Adipose tissue (tissue), 3 donors: ENCODE data around the gene FNDC3A. TPM values are rescaled to one million over a fixed set of nuclear protein-coding genes. Genes with fewer than 3 reads are reported as not detected.

Source experiments
- H3K27ac ChIP-seq: one replicate; pipeline ENCODE4 v1.5.1; 2013; ENCODE audit warnings: low read depth, low read length
- WGBS, 3 donors: extraction: QIAGEN DNeasy Blood & Tissue Kit; methylation state at CpG; one replicate each; pipeline ENCODE4 v1.1.7; 2013; 5-methylcytosine and 5-hydroxymethylcytosine counted together
- polyA plus RNA-seq, 3 donors: library from polyadenylated mRNA; stranded (reverse); fragments of 200-250 nt; gene quantifications; one replicate each; pipeline ENCODE4 v1.2.3, GENCODE V29; 2013
- donor health status: healthy with polysubstance abuse.
- donor health status: Bipolar disorder and iron deficiency.
- donor health status: healthy.

The FNDC3A gene
- polyA plus RNA-seq, 3 donors, result 12.7 to 23.2 (median 20.7) TPM

DNA sequence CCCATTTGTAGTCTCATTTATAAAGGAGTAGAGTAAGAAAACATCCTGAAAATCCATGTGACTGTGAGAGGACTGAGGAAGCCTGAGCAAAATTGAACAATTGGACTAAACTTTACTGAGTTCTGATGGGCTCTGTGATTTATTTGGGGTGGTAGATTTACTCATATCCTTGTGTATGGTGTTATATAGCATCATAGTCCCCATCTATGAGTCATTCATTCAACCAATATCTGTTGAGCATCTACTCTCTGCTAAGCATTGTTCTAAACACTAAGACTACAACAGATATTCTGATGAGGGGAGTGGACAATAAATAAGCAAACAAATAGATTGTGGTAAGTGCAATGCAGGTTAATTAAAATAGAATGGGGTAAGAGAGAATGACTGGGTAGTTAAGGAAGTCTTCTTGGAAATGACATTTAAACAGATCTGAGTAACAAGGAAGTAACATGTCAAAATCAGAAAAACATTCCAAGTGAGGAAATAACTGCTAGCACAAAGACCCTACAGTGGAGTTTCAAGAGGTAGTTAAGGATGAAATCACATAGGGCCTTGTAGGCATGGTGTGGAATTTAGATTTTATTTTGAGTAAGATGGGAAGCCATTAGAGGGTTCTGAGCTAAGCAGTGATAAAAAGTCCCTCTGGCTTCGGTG lies 208.1 kb downstream of the FNDC3A start:
- no peak overlapping the region for H3K27ac ChIP-seq
- WGBS, 3 donors, result 65 to 78% (median 72%) methylated on average over 1 of the region's 1 CpG

DNA sequence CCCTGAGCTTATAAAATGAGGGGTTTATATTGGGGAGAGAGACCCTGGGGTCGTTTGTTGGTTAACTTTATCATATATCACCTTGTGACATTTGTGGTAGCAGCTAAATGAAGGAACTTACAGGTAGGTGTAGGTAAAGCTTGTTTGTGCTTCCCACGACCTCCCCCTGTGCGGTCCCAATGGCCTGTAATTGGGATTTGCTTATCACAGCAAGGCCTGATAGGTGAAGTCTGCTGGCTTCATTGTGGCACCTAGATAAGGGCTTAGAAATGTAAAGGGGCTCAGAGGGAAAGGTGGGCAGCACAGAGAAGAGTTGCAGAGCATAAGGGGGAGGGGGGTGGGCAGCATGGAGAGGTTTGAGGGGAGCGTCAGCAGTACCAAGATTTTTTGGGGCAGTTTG lies 208.9 kb downstream of the FNDC3A start:
- no peak overlapping the region for H3K27ac ChIP-seq
- WGBS, 3 donors, result 81 to 83% (median 83%) methylated on average over 4 of the region's 4 CpGs

DNA sequence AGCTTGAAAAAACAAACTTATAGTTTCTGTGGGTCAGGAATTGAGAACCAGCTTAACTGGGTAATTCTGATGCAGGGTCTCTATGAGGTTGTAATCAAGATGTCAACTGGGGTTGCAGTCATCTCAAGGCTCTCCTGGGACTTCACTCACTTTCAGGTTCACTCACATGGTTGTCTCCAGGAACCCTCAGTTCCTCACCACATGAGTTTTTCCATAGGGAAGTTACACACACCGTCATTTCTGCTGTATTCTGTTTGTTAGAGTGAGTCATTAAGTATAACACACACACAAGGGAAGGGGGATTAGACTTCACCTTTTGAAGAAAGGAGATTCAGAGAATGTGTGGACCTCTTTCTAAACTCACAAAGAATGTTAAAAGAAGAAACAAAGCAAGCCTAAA lies 209.6 kb downstream of the FNDC3A start:
- WGBS, 3 donors, result 45 to 49% (median 47%) methylated on average over 1 of the region's 1 CpG
- H3K27ac ChIP-seq, result no peak overlapping the region

DNA sequence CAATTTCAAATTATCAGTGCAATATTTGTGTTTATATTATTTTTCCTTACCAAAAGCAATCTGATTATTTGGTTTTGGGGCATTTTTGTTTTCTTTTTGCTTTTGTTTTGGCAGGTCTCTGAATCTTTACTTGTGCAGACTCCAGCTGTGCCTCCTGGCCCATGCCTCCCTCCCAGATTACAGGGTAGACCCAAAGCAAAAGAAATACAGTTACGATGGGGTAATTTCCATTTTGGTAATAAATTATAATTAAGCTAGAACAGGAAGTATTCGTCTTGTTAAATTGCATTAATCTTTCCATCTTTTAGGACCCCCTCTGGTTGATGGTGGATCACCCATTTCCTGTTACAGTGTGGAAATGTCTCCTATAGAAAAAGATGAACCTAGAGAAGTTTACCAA lies 215.2 kb downstream of the FNDC3A start:
- WGBS, 3 donors, result 78 to 89% (median 87%) methylated on average over 2 of the region's 2 CpGs
- no peak overlapping the region for H3K27ac ChIP-seq

DNA sequence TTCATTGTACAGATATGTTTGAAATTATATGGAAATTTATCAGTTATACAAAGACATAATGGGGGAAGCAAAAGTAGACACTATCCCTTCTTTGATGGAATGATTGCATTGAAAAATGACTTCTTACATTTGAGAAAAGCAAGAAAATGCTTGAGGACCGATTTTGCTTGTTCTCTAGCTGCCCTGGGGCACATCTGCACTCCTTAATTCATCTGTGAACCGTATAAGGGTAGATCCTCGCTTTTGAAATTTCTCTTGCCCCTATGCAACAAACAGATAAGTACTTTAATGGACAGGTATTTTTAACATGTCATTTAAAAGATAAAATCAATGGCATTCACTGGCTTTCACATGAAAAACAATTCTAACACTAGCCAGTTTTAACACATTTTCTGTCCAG lies 230.9 kb downstream of the FNDC3A start:
- 93 to 97% (median 93%) methylated on average over 3 of the region's 3 CpGs for WGBS, 3 donors
- H3K27ac ChIP-seq, result no peak overlapping the region

DNA sequence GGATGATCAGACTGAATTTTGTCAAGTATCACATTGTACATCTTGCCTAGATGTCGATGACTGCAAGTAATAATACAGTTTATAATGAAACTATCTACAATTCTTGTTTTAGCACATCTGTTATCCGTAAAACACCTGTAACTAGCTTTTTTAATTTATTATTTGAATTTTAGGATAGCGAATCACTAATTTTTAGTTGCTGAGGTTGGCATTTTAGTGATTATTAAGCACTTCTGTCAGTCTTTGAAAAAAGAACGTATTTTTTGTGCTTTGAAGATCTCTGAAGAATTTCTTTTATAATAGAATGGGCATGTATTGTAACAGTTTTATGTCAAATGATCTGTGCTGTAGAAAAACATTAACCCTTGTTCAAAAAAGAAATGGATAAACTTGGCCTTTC lies 232.9 kb downstream of the FNDC3A start:
- WGBS, 3 donors, result 94 to 97% (median 95%) methylated on average over 4 of the region's 4 CpGs
- no peak overlapping the region for H3K27ac ChIP-seq

DNA sequence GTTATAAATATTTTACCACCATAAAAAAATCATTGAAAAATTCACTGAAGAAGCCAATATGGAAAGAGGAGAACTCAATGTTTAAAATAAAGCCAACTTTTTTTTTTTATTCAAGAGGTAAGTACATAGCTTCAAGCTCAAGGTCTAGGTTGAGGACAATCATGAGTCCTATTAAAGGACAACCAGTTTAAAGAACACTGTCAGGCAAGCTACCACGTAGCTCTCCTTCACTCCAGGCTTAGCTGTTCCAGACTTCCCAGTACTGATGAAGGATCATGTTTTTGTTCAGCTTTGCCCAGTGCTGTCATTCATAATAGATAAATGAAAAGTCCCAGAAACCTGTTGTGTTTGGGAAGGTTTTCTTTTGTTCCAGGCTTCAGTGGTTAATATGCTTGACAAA lies 234.4 kb downstream of the FNDC3A start:
- WGBS, 3 donors, result 91 to 95% (median 93%) methylated on average over 1 of the region's 1 CpG
- no peak overlapping the region for H3K27ac ChIP-seq

DNA sequence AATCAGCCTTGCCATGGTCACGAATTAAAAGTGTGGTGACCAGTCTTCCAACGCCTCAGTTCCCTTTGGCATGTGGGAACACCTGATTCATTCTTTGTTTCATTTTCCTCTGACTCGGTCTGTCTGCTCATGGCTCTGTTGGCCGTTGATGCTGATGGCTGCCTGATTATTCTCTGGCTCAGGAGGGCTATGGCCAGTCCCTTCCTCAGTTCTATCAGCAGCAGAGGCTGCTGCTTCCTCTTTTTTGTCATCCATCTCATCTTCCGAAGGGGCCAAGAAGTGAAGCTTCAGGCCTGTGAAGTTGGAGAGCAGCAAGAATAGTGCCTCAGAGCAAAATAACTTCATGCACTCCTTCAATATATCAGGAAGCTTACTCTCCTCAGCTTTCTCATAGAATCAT lies 235.0 kb downstream of the FNDC3A start:
- 89 to 97% (median 90%) methylated on average over 5 of the region's 5 CpGs for WGBS, 3 donors
- no peak overlapping the region for H3K27ac ChIP-seq

DNA sequence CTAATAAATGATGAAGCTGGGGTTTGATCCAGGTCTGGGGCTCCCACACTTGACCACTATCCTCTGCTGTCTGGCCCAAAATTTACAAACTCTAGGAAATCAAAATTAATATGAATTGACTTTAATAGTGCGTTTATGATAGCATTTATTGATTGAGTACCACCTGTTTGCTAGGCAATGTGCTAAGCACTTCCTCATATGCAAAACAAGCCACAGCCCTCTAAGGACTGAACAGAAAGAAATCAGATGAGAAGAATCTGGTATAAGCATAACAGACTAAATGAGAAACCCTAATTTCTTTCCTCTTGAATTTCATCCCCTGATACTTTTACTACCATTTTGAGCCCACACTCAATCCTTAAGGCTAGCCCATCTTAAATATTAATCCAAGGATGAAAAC lies 237.8 kb downstream of the FNDC3A start:
- no peak overlapping the region for H3K27ac ChIP-seq
- 45 to 81% (median 77%) methylated on average over 1 of the region's 1 CpG for WGBS, 3 donors

DNA sequence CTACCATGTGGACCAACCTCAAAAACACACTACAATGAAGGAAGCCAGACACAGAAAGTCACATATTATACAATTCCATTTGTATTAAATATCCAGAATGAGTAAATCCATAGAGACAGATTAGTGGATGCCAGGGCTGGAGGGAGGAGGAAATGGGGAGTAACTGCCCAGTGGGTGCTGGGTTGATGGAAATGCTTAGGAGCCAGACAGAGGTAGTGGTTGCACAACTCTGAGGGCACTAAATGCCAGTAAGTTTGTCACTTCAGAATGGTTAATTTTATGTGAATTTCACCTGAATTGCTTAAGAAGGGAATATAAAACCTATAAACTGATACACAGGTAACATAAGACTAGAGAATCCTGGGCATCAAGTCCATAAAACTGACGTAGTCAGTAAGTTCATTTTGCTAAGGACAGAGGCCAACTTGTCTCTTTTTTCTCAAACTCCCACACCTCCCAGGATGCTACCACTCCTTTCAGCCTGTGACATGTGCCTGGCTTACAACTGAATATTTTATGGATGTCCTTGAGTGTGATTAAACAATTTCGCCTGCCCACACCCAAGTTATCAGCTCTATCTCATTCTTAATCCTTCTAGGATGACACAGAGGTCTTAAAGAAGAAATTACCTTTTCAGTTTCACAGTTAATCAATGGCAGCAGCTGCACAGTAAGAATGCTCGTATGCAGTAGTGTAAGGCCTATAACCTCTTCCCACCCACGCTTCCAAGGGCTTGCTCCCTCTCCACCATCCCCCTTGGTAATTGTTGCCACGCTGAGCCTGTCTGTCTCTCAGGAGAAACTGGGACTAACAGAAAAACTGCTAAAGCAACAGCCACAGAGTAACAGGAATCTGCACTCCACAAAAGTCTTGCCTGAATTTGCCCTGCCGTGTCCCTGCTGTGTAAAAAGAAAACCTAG lies 238.5 kb downstream of the FNDC3A start:
- WGBS, 3 donors, result 52 to 68% (median 59%) methylated on average over 6 of the region's 6 CpGs
- H3K27ac ChIP-seq, result no peak overlapping the region

DNA sequence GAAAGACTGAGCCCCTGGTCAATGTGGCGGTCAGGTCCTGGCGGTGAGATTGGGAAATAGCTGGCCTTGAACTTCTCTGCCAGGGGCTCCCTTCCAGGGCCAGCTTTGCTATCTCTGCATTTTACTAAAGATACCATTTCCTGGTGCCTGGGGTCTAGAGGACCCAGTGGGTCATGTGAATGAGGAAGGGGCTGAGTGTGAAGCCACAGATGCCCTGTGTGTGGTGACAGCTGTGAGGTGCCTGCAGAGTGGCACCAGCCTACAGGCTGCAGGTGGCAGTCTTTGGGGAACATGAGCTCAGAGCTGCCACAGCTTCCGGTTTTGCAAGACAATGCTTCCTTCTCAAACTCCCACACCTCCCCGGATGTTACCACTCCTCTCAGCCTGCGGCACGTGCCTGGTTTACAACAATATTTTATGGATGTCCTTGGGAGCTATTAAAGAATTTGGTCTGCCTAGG lies 239.2 kb downstream of the FNDC3A start:
- no peak overlapping the region for H3K27ac ChIP-seq
- WGBS, 3 donors, result 35 to 49% (median 42%) methylated on average over 6 of the region's 6 CpGs

DNA sequence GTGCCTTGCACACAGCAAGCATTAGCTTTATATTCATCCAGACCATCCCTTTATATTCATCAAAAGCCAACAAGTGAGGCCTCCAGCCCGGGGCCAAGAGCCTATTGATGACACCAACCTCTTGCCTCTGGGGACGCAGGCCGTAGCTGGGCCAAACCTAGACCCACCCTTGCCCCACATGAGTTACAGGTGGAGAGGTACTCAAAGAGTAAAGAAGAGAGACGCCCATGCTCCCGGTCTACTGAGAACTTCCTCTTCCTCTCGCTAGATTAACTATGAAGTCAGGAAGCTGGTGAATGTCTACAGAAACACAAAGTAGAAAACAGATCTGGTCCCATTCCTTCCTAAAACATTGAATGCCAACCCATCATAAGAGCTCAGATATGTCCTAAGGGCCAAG lies 240.6 kb downstream of the FNDC3A start:
- H3K27ac ChIP-seq, result no peak overlapping the region
- 69 to 83% (median 71%) methylated on average over 6 of the region's 6 CpGs for WGBS, 3 donors

DNA sequence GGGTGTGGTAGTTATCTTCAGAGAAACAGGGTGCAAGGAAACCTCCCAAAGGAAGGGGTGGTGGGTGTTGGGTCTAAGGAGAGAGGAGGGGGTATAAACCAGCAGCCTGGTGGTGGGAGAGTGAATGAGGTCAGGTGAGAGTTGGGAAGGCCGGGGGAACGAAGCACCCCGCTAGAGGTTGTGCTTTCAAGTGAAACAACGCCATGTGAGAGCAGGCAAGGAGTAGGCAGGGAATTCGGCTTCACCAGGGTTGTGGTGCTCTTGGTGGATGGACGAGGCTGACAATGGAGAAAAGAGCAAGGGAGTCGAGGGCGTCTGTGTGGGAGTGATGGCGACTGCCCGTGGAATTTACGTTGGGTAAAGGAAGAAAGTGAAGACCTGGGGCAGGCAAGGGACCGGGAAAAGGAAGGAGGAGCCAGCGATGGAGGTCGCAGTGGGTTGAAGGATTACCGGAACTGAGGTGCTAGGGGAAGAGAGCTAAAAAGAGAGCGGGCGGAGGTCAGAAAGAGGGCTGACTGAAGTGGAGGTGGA lies 242.3 kb downstream of the FNDC3A start:
- 49 to 56% (median 54%) methylated on average over 17 of the region's 17 CpGs for WGBS, 3 donors
- no peak overlapping the region for H3K27ac ChIP-seq

DNA sequence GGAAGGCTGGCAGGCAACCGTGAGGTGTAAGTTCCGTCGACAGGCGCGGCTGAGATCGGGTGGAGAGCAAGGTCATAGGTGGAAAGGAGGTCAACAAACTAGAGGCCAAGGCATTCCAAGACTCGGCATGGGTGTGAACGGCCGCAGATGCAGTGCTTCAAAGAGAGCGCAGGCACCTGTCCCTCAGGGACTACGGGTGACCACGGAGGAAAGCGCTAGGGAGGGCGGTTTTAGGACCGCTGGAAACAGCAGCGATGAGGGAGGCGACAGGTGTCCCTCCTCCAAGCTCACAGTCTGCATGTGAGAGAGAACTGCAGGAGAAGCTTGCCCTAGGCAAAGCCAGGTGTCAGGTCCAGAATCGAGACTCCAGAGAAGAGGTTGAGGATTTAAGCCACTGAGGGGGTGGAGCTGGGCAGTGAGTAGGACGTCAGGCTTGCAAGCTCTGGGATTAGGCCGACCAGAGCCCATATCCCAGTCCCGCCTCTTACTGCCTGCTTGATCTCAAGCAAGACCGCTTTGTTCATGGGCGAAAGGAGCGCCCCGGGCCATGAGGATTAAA lies 242.9 kb downstream of the FNDC3A start:
- WGBS, 3 donors, result 30 to 49% (median 38%) methylated on average over 25 of the region's 25 CpGs
- no peak overlapping the region for H3K27ac ChIP-seq

DNA sequence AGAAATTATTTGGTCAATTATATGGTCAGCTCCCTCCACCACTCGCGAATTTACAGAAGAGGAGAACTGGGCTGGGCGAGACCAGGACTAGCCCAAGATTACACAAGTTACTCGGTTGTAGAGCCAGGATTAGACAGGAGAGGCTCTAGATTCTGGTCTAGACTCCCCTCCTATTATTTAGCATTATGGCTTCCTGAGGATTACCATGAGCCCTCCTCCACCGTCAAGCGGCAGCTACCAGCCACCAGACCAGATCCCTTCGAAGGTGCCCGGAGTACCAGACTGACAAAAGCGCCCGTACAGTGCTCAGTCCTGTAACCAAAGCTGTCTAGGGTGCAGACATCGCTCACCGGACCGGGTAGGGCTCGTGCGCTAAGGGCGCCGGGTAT lies 243.9 kb downstream of the FNDC3A start:
- no peak overlapping the region for H3K27ac ChIP-seq
- 19 to 22% (median 21%) methylated on average over 17 of the region's 17 CpGs for WGBS, 3 donors

DNA sequence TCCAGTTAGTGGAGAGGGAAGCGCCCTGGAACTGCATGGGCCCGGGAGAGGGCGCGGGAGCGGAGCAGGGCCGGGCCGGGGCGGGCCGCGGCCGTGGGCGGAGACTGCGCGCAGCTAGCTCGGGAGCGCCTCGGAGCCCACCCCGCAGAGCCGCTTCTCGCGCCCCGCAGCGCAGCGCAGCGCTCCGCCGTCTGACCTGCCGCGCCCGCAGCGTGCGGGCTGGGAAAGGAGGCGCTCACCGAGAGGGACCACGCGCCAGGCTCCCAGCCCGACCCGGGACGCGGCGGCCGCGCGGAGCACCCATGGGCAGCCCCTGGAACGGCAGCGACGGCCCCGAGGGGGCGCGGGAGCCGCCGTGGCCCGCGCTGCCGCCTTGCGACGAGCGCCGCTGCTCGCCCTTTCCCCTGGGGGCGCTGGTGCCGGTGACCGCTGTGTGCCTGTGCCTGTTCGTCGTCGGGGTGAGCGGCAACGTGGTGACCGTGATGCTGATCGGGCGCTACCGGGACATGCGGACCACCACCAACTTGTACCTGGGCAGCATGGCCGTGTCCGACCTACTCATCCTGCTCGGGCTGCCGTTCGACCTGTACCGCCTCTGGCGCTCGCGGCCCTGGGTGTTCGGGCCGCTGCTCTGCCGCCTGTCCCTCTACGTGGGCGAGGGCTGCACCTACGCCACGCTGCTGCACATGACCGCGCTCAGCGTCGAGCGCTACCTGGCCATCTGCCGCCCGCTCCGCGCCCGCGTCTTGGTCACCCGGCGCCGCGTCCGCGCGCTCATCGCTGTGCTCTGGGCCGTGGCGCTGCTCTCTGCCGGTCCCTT lies 244.5 kb downstream of the FNDC3A start, which contains the start of gene MLNR:
MLNR (plus strand) TSS at position 303 of the 820 bp plus-strand sequence; CDS start at position 303, 0 bp downstream.
- 1 to 3% (median 3%) methylated on average over 82 to 111 of the region's 111 CpGs for WGBS, 3 donors
- H3K27ac ChIP-seq, result no peak within 1 kb of the TSS

DNA sequence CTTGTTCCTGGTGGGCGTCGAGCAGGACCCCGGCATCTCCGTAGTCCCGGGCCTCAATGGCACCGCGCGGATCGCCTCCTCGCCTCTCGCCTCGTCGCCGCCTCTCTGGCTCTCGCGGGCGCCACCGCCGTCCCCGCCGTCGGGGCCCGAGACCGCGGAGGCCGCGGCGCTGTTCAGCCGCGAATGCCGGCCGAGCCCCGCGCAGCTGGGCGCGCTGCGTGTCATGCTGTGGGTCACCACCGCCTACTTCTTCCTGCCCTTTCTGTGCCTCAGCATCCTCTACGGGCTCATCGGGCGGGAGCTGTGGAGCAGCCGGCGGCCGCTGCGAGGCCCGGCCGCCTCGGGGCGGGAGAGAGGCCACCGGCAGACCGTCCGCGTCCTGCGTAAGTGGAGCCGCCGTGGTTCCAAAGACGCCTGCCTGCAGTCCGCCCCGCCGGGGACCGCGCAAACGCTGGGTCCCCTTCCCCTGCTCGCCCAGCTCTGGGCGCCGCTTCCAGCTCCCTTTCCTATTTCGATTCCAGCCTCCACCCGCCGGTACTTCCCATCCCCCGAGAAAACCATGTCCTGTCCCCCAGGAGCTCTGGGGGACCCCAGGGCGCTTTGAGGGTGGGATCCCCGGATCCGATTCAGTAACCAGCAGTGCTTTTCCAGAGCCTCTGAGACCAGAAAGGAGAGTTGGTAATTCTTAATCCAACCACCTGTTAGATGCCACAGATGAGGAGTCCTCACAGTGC lies 245.3 kb downstream of the FNDC3A start:
- WGBS, 3 donors, result 6 to 9% (median 7%) methylated on average over 56 to 73 of the region's 73 CpGs
- no peak overlapping the region for H3K27ac ChIP-seq

DNA sequence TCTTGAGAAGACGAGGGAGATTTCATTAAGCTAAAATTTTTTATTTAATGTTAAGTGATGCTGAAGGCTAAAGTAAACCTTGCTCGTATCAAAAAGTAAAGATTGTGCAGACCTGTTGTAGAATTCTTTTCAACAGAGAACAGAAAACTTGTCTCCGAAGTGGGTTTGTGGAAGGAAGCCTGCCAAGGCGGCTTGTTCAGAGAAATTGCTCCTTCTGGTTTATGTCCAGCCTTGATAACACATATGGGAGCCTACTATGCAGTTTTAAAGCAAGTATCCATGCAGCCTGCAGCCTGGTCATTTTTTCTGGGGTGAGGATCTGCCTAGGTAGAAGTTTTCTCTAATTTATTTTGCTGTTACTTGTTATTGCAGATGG lies 245.9 kb downstream of the FNDC3A start:
- WGBS, 3 donors, result 67 to 78% (median 71%) methylated on average over 4 of the region's 4 CpGs

More for the DNA sequence above, 245.9 kb downstream of the FNDC3A start:
- H3K27ac ChIP-seq, result no peak overlapping the region
